HepG2 (cell line): Measurements from ENCODE around the gene FAM221B.

Experiments used
- HNRNPH1 ChIP-seq: fragments of 200-400 bp; formaldehyde crosslinking; optimal IDR thresholded peaks from 2 replicates; pipeline ENCODE3; 2017; ENCODE audit warnings: mild to moderate bottlenecking, low read depth, low read length
- TAF1 ChIP-seq: sonication (generic); formaldehyde crosslinking; IDR thresholded peaks from 2 replicates; pipeline ENCODE4 v1.4.0; 2020; ENCODE audit warnings: missing genetic modification reagents
- TCF7 ChIP-seq: sonication (generic); IDR thresholded peaks from 2 replicates; pipeline ENCODE4 v1.6.1; 2016; ENCODE audit warnings: antibody characterized with exemption, low read depth
- ZFP37 ChIP-seq: sonication (generic); formaldehyde crosslinking; IDR thresholded peaks from 2 replicates; pipeline ENCODE4 v1.4.0; 2020; ENCODE audit warnings: missing genetic modification reagents, borderline replicate concordance
- ZNF143 ChIP-seq: sonication (generic); formaldehyde crosslinking; IDR thresholded peaks from 2 replicates; pipeline ENCODE4 v1.4.0; 2020; ENCODE audit warnings: missing genetic modification reagents
- ZNF20 ChIP-seq: sonication (generic); formaldehyde crosslinking; IDR thresholded peaks from 2 replicates; pipeline ENCODE4 v1.4.0; 2020; ENCODE audit warnings: mild to moderate bottlenecking, moderate library complexity, missing genetic modification reagents
- ZNF335 ChIP-seq: sonication (generic); formaldehyde crosslinking; IDR thresholded peaks from 2 replicates; pipeline ENCODE4 v1.4.0; 2020; ENCODE audit warnings: missing genetic modification reagents
- TF ChIP-seq, protein P1 (sequence below): sonication (generic); formaldehyde crosslinking; IDR thresholded peaks from 2 replicates; pipeline ENCODE4 v1.5.0; 2020; ENCODE audit warnings: mild to moderate bottlenecking, missing genetic modification reagents, moderate library complexity

DNA sequence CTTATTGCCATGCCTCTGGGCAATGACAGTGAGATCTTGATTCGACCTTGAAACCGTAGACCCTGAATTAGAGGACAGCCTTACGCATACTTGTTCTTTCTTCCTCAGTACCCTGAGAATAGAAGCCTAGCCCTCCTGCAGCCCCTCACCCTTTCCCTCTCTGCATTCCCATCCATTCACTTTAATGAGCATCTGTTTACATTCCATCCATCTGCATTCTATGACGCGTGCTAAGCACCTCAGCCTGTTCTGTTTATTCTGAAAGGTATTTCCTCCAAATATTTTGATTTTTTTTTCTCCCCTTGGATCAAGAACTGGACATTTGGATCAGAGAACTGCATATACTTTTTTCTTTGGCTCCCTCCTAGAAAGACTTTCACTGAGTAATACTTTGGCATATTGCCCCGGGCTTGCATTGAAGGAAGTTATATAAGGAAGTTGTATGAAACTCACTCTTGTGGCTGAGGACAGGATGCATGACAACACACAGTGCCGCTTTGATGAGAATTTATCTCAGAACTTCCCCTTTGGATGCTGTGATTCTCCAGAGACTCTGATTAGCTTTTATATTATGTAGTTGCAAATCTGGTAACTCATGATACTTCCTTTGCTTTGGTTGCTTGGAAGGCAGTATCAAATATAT is 16.2 kb upstream of the FAM221B start:
- TF ChIP-seq, protein P1, sequence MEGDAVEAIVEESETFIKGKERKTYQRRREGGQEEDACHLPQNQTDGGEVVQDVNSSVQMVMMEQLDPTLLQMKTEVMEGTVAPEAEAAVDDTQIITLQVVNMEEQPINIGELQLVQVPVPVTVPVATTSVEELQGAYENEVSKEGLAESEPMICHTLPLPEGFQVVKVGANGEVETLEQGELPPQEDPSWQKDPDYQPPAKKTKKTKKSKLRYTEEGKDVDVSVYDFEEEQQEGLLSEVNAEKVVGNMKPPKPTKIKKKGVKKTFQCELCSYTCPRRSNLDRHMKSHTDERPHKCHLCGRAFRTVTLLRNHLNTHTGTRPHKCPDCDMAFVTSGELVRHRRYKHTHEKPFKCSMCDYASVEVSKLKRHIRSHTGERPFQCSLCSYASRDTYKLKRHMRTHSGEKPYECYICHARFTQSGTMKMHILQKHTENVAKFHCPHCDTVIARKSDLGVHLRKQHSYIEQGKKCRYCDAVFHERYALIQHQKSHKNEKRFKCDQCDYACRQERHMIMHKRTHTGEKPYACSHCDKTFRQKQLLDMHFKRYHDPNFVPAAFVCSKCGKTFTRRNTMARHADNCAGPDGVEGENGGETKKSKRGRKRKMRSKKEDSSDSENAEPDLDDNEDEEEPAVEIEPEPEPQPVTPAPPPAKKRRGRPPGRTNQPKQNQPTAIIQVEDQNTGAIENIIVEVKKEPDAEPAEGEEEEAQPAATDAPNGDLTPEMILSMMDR (CRISPR knock-in tag): no peak
- TF ChIP-seq ZNF143 (CRISPR knock-in tag) (no peak), TCF7 (no peak), ZFP37 (CRISPR knock-in tag) (no peak), TAF1 (CRISPR knock-in tag) (no peak), HNRNPH1 (no peak), ZNF20 (CRISPR knock-in tag) (no peak), ZNF335 (no peak)
